Sigmoid colon (tissue), 4 donors: Measurements from ENCODE around the gene CBX2.

Experiments
- CTCF ChIP-seq, 4 experiments: fragments of 450-650 bp in 3 of 4; fragments of 200-600 bp in 1 of 4; IDR thresholded peaks; one replicate each; pipeline ENCODE4 v1.5.1; 2016 to 2019; ENCODE audit warnings: antibody characterized with exemption in 4 of 4, mild to moderate bottlenecking in 3 of 4, moderate library complexity in 2 of 4
- POLR2A ChIP-seq, 2 donors: fragments of 450-650 bp; IDR thresholded peaks; one replicate each; pipeline ENCODE4 v1.6.1; 2016; ENCODE audit warnings: antibody characterized with exemption in 2 of 2, mild to moderate bottlenecking in 2 of 2, moderate library complexity in 2 of 2
- POLR2AphosphoS5 ChIP-seq, 4 donors: sonication (generic); formaldehyde crosslinking; IDR thresholded peaks; one replicate each; pipeline ENCODE4 v1.6.1; 2017; ENCODE audit warnings: antibody characterized with exemption in 4 of 4

DNA sequence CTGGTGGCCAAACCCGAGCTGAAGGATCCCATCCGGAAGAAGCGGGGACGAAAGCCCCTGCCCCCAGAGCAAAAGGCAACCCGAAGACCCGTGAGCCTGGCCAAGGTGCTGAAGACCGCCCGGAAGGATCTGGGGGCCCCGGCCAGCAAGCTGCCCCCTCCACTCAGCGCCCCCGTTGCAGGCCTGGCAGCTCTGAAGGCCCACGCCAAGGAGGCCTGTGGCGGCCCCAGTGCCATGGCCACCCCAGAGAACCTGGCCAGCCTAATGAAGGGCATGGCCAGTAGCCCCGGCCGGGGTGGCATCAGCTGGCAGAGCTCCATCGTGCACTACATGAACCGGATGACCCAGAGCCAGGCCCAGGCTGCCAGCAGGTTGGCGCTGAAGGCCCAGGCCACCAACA lies 5.9 kb downstream of the CBX2 start:
- TF ChIP-seq CTCF (IDR thresholded peaks at IDR 0.05) = no peak
- no peak for TF ChIP-seq POLR2A (IDR thresholded peaks at IDR 0.05)
- no peak for TF ChIP-seq POLR2AphosphoS5 (IDR thresholded peaks at IDR 0.05)
